Measurements from ENCODE around the gene OR4A5. TPM values are rescaled to one million over a fixed set of nuclear protein-coding genes. Genes with fewer than 3 reads are reported as not detected.

OR4A5 gene, protein sequence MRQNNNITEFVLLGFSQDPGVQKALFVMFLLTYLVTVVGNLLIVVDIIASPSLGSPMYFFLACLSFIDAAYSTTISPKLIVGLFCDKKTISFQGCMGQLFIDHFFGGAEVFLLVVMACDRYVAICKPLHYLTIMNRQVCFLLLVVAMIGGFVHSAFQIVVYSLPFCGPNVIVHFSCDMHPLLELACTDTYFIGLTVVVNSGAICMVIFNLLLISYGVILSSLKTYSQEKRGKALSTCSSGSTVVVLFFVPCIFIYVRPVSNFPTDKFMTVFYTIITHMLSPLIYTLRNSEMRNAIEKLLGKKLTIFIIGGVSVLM
- total RNA-seq (2022; extraction: Qiagen RNA extraction; ENCODE audit: low read depth), result not detected in 5 replicates

DNA sequence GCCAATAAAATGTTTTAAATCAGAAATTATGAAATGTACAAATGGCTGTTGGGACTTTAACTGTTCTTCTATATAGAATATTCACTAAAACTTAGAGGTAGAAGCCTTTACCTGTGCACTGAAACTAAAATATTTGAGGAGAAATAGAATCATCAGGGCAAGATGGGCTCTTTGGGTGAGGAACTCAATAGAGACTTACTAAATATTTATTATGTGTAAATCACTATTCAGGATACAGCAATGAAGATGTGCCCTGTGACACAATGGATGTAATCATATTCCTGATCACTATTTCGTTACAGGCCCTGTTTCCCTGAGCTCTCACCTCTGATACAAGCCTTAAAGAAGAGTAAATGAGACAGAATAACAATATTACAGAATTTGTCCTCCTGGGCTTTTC is at the start of gene OR4A5:
Gene OR4A5 (plus strand): TSS at position 301 of the 400 bp plus-strand sequence. CDS start 53 bp downstream, at position 354.

Other genes starting within 250 kb of the OR4A5 start
- gene OR4C46, start 102.8 kb upstream of the OR4A5 start, total RNA-seq (2022; extraction: Qiagen RNA extraction; ENCODE audit: low read depth), result not detected in 5 replicates

All from A549 treated with CpdA at 1 μM for 4 hours (cell line).